SKM-1 treated with dmso at 0.1 percent for 144 hours (cell line): Measurements from ENCODE around the gene TOMM40.
"Not testable (repeated sequence)": the region's sequence is repeated elsewhere in the genome, so short reads cannot be mapped to it uniquely, and the experiment has no call there.

ENCODE experiments used
- DNase-seq: peaks from one replicate; lab custom pipeline; 2025; ENCODE audit not compliant: unreplicated experiment; lab: John Stamatoyannopoulos, UW

The TOMM40 gene

GRCh38 chr19:44891016-44891882, at the start of gene TOMM40:
TSS of gene TOMM40 (plus strand) at chr19:44891254. CDS start at chr19:44891416, 162 bp downstream.
- no peak for DNase-seq

GRCh38 chr19:44845286-44845611, 45.8 kb upstream of the TOMM40 start:
- DNase-seq = no peak

GRCh38 chr19:44845612-44846454, 45.2 kb upstream of the TOMM40 start, which contains the start of gene NECTIN2:
TSS of gene NECTIN2 (plus strand) at chr19:44846297. CDS start at chr19:44846526, 229 bp downstream.
- DNase-seq = peak; percentile 77

- no peak for DNase-seq
These were observed 44.5 kb upstream of the TOMM40 start for GRCh38 chr19:44846455-44847143.

GRCh38 chr19:44847144-44848035, 43.7 kb upstream of the TOMM40 start:
- no peak for DNase-seq

- DNase-seq = no peak
These were observed 42.8 kb upstream of the TOMM40 start for GRCh38 chr19:44848036-44848811.

- DNase-seq = no peak
These were observed 42.1 kb upstream of the TOMM40 start for GRCh38 chr19:44848812-44849447.

- DNase-seq = no peak
These were observed 40.4 kb upstream of the TOMM40 start for GRCh38 chr19:44850641-44851109.

GRCh38 chr19:44851427-44851826, 39.6 kb upstream of the TOMM40 start:
- DNase-seq = no peak

- DNase-seq = no peak
These were observed 35.4 kb upstream of the TOMM40 start for GRCh38 chr19:44855606-44856005.

GRCh38 chr19:44856421-44857083, 34.5 kb upstream of the TOMM40 start:
- peak; percentile 39 for DNase-seq

- DNase-seq = no peak
These were observed 33.2 kb upstream of the TOMM40 start for GRCh38 chr19:44857837-44858236.

GRCh38 chr19:44861576-44861975, 29.5 kb upstream of the TOMM40 start:
- DNase-seq = not testable (repeated sequence)

- no peak for DNase-seq
These were observed 27.1 kb upstream of the TOMM40 start for GRCh38 chr19:44863990-44864389.

GRCh38 chr19:44865196-44865767, 25.8 kb upstream of the TOMM40 start:
- no peak for DNase-seq

GRCh38 chr19:44866664-44867063, 24.4 kb upstream of the TOMM40 start:
- no peak for DNase-seq

GRCh38 chr19:44867578-44867977, 23.5 kb upstream of the TOMM40 start:
- DNase-seq = no peak
